HCT116 (cell line): ENCODE measurements around the gene NHSL2. TPM values are rescaled to one million over a fixed set of nuclear protein-coding genes. Genes with fewer than 3 reads are reported as not detected.

Experiments used
- ATAC-seq: fragments of 200-7000 bp; cut with Tn5 transposase; 2 replicates; pipeline ENCODE4 v1.9.1; 2020; ENCODE audit warnings: mild to moderate bottlenecking, moderate library complexity
- BruUV-seq: library from RNA; stranded (reverse); fragments of 400-500 nt; replicated peaks from 2 replicates; lab custom pipeline; 2021; lab: Mats Ljungman, UMichigan
- CTCF ChIA-PET: fragments of 300-600 bp; sonication (Branson Sonifier 250); formaldehyde crosslinking; loops from one replicate; lab custom pipeline; 2021; ENCODE audit warnings: antibody characterized with exemption; lab: Charles Lee
- POLR2A ChIA-PET: fragments of 300-600, 350-600 bp; sonication (Branson Sonifier 250); formaldehyde crosslinking; loops from one replicate; lab custom pipeline; 2021; ENCODE audit warnings: antibody characterized with exemption; lab: Charles Lee
- RAD21 ChIA-PET, 2 experiments: fragments of 300-600 bp; sonication (Branson Sonifier 250); formaldehyde crosslinking; loops; one replicate each; lab custom pipeline; 2023; ENCODE audit warnings: low total read pairs in 2 of 2; ENCODE audit not compliant: uncharacterized antibody in 2 of 2, unreplicated experiment in 2 of 2, low non-redundant PET in 1 of 2; lab: Charles Lee
- DNase-seq: peaks from one replicate; pipeline ENCODE4 v3.0.0-alpha.2; 2010; ENCODE audit warnings: low read depth, low spot score
- H2AFZ ChIP-seq: fragments of 200-600 bp; shearing (Covaris generic), sonication (generic); 2 replicates; pipeline ENCODE4 v1.6.1; 2017; ENCODE audit warnings: low read depth, mixed run types, mixed read lengths, antibody characterized with exemption, low read length; ENCODE audit not compliant: poor library complexity, severe bottlenecking
- H3K27ac ChIP-seq: 2 replicates; pipeline ENCODE4 v1.5.1; 2012; ENCODE audit warnings: low read depth, low read length
- H3K27me3 ChIP-seq: fragments of 200-600 bp; sonication (generic); 2 replicates; pipeline ENCODE4 v1.6.1; 2016; ENCODE audit warnings: mixed run types, low read length, mixed read lengths; ENCODE audit not compliant: insufficient read depth
- H3K36me3 ChIP-seq, 2 experiments: fragments of 200-500 bp in 1 of 2; fragments of 200-600 bp in 1 of 2; sonication (Bioruptor generic) in 1 of 2; sonication (generic) in 1 of 2; 2 replicates each; pipeline versions ENCODE4 v1.5.1 to v1.6.1; 2014 to 2016; ENCODE audit warnings: low read length in 2 of 2, inconsistent platforms in 1 of 2, mixed read lengths in 1 of 2, mixed run types in 1 of 2; ENCODE audit not compliant: insufficient read depth in 2 of 2, control insufficient read depth in 1 of 2
- H3K4me1 ChIP-seq, 2 experiments: fragments of 200-600 bp in 1 of 2; sonication (generic) in 1 of 2; 2 replicates each; pipeline versions ENCODE4 v1.5.1 to v1.6.1; 2012 to 2017; ENCODE audit warnings: low read length in 2 of 2, inconsistent platforms in 1 of 2, mild to moderate bottlenecking in 1 of 2, mixed read lengths in 1 of 2, mixed run types in 1 of 2, moderate library complexity in 1 of 2; ENCODE audit not compliant: insufficient read depth in 2 of 2, control insufficient read depth in 1 of 2
- H3K4me2 ChIP-seq: fragments of 200-600 bp; sonication (generic); 2 replicates; pipeline ENCODE4 v1.6.1; 2017; ENCODE audit warnings: mixed run types, low read length, mixed read lengths
- H3K4me3 ChIP-seq, 2 experiments: fragments of 200-600 bp in 1 of 2; sonication (generic) in 1 of 2; replicated peaks in 1 of 2; 2 replicates each; pipeline ENCODE4 v1.5.1; 2011 to 2016; ENCODE audit warnings: low read length in 2 of 2, control low read depth in 1 of 2, low read depth in 1 of 2, mild to moderate bottlenecking in 1 of 2, mixed read lengths in 1 of 2, mixed run types in 1 of 2
- H3K79me2 ChIP-seq: fragments of 200-600 bp; sonication (generic); 2 replicates; pipeline ENCODE4 v1.6.1; 2017; ENCODE audit warnings: mild to moderate bottlenecking, mixed run types, low read length, moderate library complexity, mixed read lengths; ENCODE audit not compliant: insufficient read depth
- H3K9ac ChIP-seq: fragments of 200-600 bp; sonication (generic); 2 replicates; pipeline ENCODE4 v1.6.1; 2016; ENCODE audit warnings: low read length, mixed read lengths
- H3K9me2 ChIP-seq: fragments of 200-600 bp; sonication (generic), shearing (Covaris generic); 2 replicates; pipeline ENCODE4 v1.6.1; 2017; ENCODE audit warnings: mixed run types, mild to moderate bottlenecking, moderate library complexity; ENCODE audit not compliant: insufficient read depth
- H3K9me3 ChIP-seq, 2 experiments: fragments of 200-500 bp in 1 of 2; fragments of 200-600 bp in 1 of 2; sonication (Bioruptor generic) in 1 of 2; sonication (generic) in 1 of 2; 2 replicates each; pipeline ENCODE4 v1.6.1; 2014 to 2017; ENCODE audit warnings: low read length in 2 of 2, mixed read lengths in 2 of 2, inconsistent platforms in 1 of 2, low read depth in 1 of 2, mild to moderate bottlenecking in 1 of 2, mixed run types in 1 of 2, moderate library complexity in 1 of 2; ENCODE audit not compliant: control insufficient read depth in 1 of 2, insufficient read depth in 1 of 2
- H4K20me1 ChIP-seq: fragments of 200-600 bp; sonication (generic), shearing (Covaris generic); 2 replicates; pipeline ENCODE4 v1.6.1; 2017; ENCODE audit warnings: mixed run types, mild to moderate bottlenecking, moderate library complexity; ENCODE audit not compliant: insufficient read depth
- EGR1 ChIP-seq: IDR thresholded peaks from 2 replicates; pipeline ENCODE4 v1.6.1; 2012; ENCODE audit warnings: low read depth
- ELF1 ChIP-seq: IDR thresholded peaks from 2 replicates; pipeline ENCODE4 v1.6.1; 2012; ENCODE audit warnings: low read depth, borderline replicate concordance
- EZH2 ChIP-seq: fragments of 200-600 bp; sonication (generic); IDR thresholded peaks from 2 replicates; pipeline ENCODE4 v1.6.1; 2017; ENCODE audit warnings: antibody characterized with exemption, mixed run types
- FOSL1 ChIP-seq: IDR thresholded peaks from 2 replicates; pipeline ENCODE4 v1.6.1; 2012; ENCODE audit warnings: low read depth
- POLR2A ChIP-seq: IDR thresholded peaks from 2 replicates; pipeline ENCODE4 v1.7.0; 2011; ENCODE audit warnings: borderline replicate concordance; ENCODE audit not compliant: insufficient read depth, insufficient read length; ENCODE audit errors: extremely low read depth
- RAD21 ChIP-seq: IDR thresholded peaks from 2 replicates; pipeline ENCODE4 v1.6.1; 2012; ENCODE audit warnings: low read depth, mild to moderate bottlenecking
- REST ChIP-seq: IDR thresholded peaks from 2 replicates; pipeline ENCODE4 v1.6.1; 2012; ENCODE audit warnings: low read depth
- SIN3A ChIP-seq: IDR thresholded peaks from 2 replicates; pipeline ENCODE4 v1.6.1; 2012; ENCODE audit warnings: low read depth
- SP1 ChIP-seq: IDR thresholded peaks from 2 replicates; pipeline ENCODE4 v1.6.1; 2012; ENCODE audit warnings: low read depth
- TCF7L2 ChIP-seq: IDR thresholded peaks from 2 replicates; pipeline ENCODE4 v1.7.0; 2011; ENCODE audit warnings: borderline replicate concordance, inconsistent platforms; ENCODE audit not compliant: insufficient read depth, insufficient read length; ENCODE audit errors: extremely low read depth
- YY1 ChIP-seq: IDR thresholded peaks from 2 replicates; pipeline ENCODE4 v1.6.1; 2011; ENCODE audit warnings: low read length, low read depth, moderate library complexity, mild to moderate bottlenecking; ENCODE audit not compliant: insufficient replicate concordance; ENCODE audit errors: extremely low read depth
- ZNF274 ChIP-seq: fragments of 200-500 bp; sonication (Bioruptor generic); IDR thresholded peaks from 2 replicates; pipeline ENCODE4 v1.6.1; 2014; ENCODE audit warnings: mild to moderate bottlenecking, low read depth, low read length, inconsistent platforms
- intact Hi-C: fragments of 100-400 bp; cut with micrococcal nuclease; formaldehyde crosslinking; loops from 2 replicates; pipeline ENCODE4 v1.10.0; 2022
- total RNA-seq: library from RNA; stranded (reverse); gene quantifications from one replicate; pipeline ENCODE4 v1.2.1, GENCODE V29; 2021; ENCODE audit not compliant: unreplicated experiment
- TF ChIP-seq, protein P1 (sequence below): IDR thresholded peaks from 2 replicates; pipeline ENCODE4 v1.6.1; 2011; ENCODE audit warnings: mild to moderate bottlenecking, low read length, moderate library complexity; ENCODE audit not compliant: insufficient replicate concordance; ENCODE audit errors: extremely low read depth
- TF ChIP-seq, protein P2 (sequence below): IDR thresholded peaks from 2 replicates; pipeline ENCODE4 v1.6.1; 2012

The NHSL2 gene
- total RNA-seq, 1 experiment from 2014 or later, result 0.22 TPM

GRCh38 chrX:71997320-71997719 lies 86.7 kb downstream of the NHSL2 start:
- Histone ChIP-seq H3K9me2 (no peaks in the 10 kb centered on the region), H3K9ac (no peak overlapping the region), H3K27me3 (no peaks in the 10 kb centered on the region), H3K9me3 (no peaks in the 10 kb centered on the region), H3K4me3 (no peak overlapping the region), H3K36me3 (no peaks in the 10 kb centered on the region), H3K27ac (no peak overlapping the region), H2AFZ (no peak overlapping the region), H3K4me1 (no peaks in the 10 kb centered on the region), H3K79me2 (no peaks in the 10 kb centered on the region), H4K20me1 (no peaks in the 10 kb centered on the region), H3K4me2 (no peak overlapping the region)
- TF ChIP-seq TCF7L2 (no peak), EGR1 (no peak), ELF1 (no peak), POLR2A (no peak), YY1 (no peak), RAD21 (no peak), FOSL1 (no peak), ZNF274 (no peak), SP1 (no peak), SIN3A (no peak), REST (no peak), EZH2 (no peak)
- TF ChIP-seq, protein P1, sequence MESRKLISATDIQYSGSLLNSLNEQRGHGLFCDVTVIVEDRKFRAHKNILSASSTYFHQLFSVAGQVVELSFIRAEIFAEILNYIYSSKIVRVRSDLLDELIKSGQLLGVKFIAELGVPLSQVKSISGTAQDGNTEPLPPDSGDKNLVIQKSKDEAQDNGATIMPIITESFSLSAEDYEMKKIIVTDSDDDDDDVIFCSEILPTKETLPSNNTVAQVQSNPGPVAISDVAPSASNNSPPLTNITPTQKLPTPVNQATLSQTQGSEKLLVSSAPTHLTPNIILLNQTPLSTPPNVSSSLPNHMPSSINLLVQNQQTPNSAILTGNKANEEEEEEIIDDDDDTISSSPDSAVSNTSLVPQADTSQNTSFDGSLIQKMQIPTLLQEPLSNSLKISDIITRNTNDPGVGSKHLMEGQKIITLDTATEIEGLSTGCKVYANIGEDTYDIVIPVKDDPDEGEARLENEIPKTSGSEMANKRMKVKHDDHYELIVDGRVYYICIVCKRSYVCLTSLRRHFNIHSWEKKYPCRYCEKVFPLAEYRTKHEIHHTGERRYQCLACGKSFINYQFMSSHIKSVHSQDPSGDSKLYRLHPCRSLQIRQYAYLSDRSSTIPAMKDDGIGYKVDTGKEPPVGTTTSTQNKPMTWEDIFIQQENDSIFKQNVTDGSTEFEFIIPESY, result no peak
- TF ChIP-seq, protein P2, sequence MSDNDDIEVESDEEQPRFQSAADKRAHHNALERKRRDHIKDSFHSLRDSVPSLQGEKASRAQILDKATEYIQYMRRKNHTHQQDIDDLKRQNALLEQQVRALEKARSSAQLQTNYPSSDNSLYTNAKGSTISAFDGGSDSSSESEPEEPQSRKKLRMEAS, result no peak
- no peak for DNase-seq
- ChIA-PET POLR2A (no interaction called here), CTCF (no interaction called here), RAD21 (no interaction called here)
- intact Hi-C loops, result no loop called here
- no peak for ATAC-seq
- no TSS peak for BruUV-seq
